Hepatocyte (in vitro differentiated cells): ENCODE results near the gene TMED8.
"Not testable (repeated sequence)": the region's sequence is repeated elsewhere in the genome, so short reads cannot be mapped to it uniquely, and the experiment has no call there.

Source experiments
- CTCF ChIP-seq: fragments of 200-600 bp; sonication (generic); IDR thresholded peaks from 2 replicates; pipeline ENCODE4 v1.5.1; 2016; ENCODE audit warnings: antibody characterized with exemption, mild to moderate bottlenecking; ENCODE audit not compliant: poor library complexity
- EZH2 ChIP-seq: fragments of 200-600 bp; sonication (generic); IDR thresholded peaks from 2 replicates; pipeline ENCODE4 v1.6.1; 2016; ENCODE audit warnings: antibody characterized with exemption, mild to moderate bottlenecking, borderline replicate concordance
- EZH2phosphoT487 ChIP-seq: fragments of 200-600 bp; sonication (generic); IDR thresholded peaks from one replicate; pipeline ENCODE4 v1.6.1; 2018; ENCODE audit warnings: antibody characterized with exemption, mild to moderate bottlenecking, low read depth, moderate library complexity; ENCODE audit not compliant: unreplicated experiment, severe bottlenecking

GRCh38 chr14:77337255-77337654, 39.6 kb downstream of the TMED8 start:
- TF ChIP-seq CTCF, EZH2, EZH2phosphoT487: not testable (repeated sequence)
